Hair follicular keratinocyte (primary cell): Measurements from ENCODE around the gene UBC. TPM values are rescaled to one million over a fixed set of nuclear protein-coding genes. Genes with fewer than 3 reads are reported as not detected.

ENCODE experiments used
- total RNA-seq: library from RNA; depleted of rRNA; stranded (reverse); fragments of >200 nt; gene quantifications from 2 replicates; pipeline ENCODE4 v1.2.3, GENCODE V29; 2015

The UBC gene
- total RNA-seq: 930 and 1,435 TPM in 2 replicates

GRCh38 chr12:124914392-124915238, at the start of gene UBC:
Gene UBC, minus strand, starts transcription at chr12:124914650. Its CDS starts 879 bp downstream, at chr12:124913771.

GRCh38 chr12:124863416-124864325, 50.8 kb downstream of the UBC start, which contains the start of gene SCARB1:
Gene SCARB1, minus strand, starts transcription at chr12:124863864. Its CDS starts 144 bp downstream, at chr12:124863720.

Other genes with a start within 250 kb of the UBC start
- 45.3 and 68.3 TPM in 2 replicates for gene SCARB1, start 50.8 kb downstream of the UBC start, total RNA-seq
- 10.6 and 16.3 TPM in 2 replicates for gene DHX37, start 74.5 kb upstream of the UBC start, total RNA-seq
- 13.1 and 17.3 TPM in 2 replicates for gene BRI3BP, start 79.0 kb upstream of the UBC start, total RNA-seq
- gene AACS, start 150.8 kb upstream of the UBC start, total RNA-seq: 41.0 and 57.5 TPM in 2 replicates